Uterus (tissue), 2 donors: Measurements from ENCODE around the gene LNP1.

Source experiments
- POLR2A ChIP-seq, 2 donors: fragments of 450-650 bp; IDR thresholded peaks; one replicate each; pipeline ENCODE4 v1.6.1; 2016; ENCODE audit warnings: antibody characterized with exemption in 2 of 2, mild to moderate bottlenecking in 1 of 2, moderate library complexity in 1 of 2
- TF ChIP-seq, protein P1 (sequence below), 4 experiments: fragments of 200-600 bp in 2 of 4; fragments of 450-650 bp in 2 of 4; sonication (generic) in 2 of 4; IDR thresholded peaks; one replicate each; pipeline ENCODE4 v1.5.1; 2016 to 2019; ENCODE audit warnings: antibody characterized with exemption in 4 of 4, mild to moderate bottlenecking in 2 of 4, moderate library complexity in 1 of 4

DNA sequence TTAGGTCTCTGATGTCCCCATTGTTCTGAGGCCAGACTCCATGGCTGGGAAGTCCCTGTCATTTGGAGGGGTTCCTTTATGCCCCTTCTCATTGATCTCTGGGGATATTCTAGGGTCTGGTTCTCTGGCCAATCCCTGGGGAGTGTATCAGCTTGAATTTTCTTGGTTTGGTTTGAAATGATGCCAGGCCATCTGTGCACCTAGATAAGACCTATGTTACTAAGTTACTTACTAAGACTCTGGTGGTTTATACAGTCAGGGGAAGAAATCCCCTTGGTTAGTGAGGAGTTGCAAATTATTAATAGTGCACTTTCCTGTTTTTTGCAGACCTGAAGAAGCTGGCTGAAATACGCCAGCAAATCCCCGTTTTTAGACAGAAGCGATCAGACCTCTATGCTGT lies 46.5 kb upstream of the LNP1 start:
- TF ChIP-seq, protein P1, sequence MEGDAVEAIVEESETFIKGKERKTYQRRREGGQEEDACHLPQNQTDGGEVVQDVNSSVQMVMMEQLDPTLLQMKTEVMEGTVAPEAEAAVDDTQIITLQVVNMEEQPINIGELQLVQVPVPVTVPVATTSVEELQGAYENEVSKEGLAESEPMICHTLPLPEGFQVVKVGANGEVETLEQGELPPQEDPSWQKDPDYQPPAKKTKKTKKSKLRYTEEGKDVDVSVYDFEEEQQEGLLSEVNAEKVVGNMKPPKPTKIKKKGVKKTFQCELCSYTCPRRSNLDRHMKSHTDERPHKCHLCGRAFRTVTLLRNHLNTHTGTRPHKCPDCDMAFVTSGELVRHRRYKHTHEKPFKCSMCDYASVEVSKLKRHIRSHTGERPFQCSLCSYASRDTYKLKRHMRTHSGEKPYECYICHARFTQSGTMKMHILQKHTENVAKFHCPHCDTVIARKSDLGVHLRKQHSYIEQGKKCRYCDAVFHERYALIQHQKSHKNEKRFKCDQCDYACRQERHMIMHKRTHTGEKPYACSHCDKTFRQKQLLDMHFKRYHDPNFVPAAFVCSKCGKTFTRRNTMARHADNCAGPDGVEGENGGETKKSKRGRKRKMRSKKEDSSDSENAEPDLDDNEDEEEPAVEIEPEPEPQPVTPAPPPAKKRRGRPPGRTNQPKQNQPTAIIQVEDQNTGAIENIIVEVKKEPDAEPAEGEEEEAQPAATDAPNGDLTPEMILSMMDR (IDR thresholded peaks at IDR 0.05): no peak
- TF ChIP-seq POLR2A (IDR thresholded peaks at IDR 0.05): no peak
